ENCODE measurements around the gene TMTC2.

TMTC2 gene

GRCh38 chr12:82919388-82920054 is 232.8 kb downstream of the TMTC2 start:
- no peak overlapping the region for H3K9ac ChIP-seq
- TF ChIP-seq, protein P1, sequence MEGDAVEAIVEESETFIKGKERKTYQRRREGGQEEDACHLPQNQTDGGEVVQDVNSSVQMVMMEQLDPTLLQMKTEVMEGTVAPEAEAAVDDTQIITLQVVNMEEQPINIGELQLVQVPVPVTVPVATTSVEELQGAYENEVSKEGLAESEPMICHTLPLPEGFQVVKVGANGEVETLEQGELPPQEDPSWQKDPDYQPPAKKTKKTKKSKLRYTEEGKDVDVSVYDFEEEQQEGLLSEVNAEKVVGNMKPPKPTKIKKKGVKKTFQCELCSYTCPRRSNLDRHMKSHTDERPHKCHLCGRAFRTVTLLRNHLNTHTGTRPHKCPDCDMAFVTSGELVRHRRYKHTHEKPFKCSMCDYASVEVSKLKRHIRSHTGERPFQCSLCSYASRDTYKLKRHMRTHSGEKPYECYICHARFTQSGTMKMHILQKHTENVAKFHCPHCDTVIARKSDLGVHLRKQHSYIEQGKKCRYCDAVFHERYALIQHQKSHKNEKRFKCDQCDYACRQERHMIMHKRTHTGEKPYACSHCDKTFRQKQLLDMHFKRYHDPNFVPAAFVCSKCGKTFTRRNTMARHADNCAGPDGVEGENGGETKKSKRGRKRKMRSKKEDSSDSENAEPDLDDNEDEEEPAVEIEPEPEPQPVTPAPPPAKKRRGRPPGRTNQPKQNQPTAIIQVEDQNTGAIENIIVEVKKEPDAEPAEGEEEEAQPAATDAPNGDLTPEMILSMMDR (conservative IDR thresholded peaks at IDR 0.05; ENCODE audit: low read depth, low read length) = no peak
- H3K4me1 ChIP-seq (ENCODE audit: low read depth, poor library complexity, severe bottlenecking) = no peaks in the 10 kb centered on the region
- no peak overlapping the region for H3K4me2 ChIP-seq
- H4K20me1 ChIP-seq (ENCODE audit: insufficient read depth) = no peaks in the 10 kb centered on the region
- H3K27ac ChIP-seq = no peak overlapping the region
- no peaks in the 10 kb centered on the region for H3K27me3 ChIP-seq (ENCODE audit: insufficient read depth, low read depth)
- H2AFZ ChIP-seq (ENCODE audit: low read depth) = no peak overlapping the region
- H3K79me2 ChIP-seq (ENCODE audit: insufficient read depth, low read depth) = no peaks in the 10 kb centered on the region
- H3K36me3 ChIP-seq (ENCODE audit: insufficient read depth) = no peaks in the 10 kb centered on the region
- H3K4me3 ChIP-seq (IDR thresholded peaks at IDR 0.05; ENCODE audit: insufficient read depth, low read depth, low read length) = no peak overlapping the region

GRCh38 chr12:82923935-82924334 is 237.2 kb downstream of the TMTC2 start:
- no peak overlapping the region for H2AFZ ChIP-seq (ENCODE audit: low read depth)
- no peaks in the 10 kb centered on the region for H3K27me3 ChIP-seq (ENCODE audit: insufficient read depth, low read depth)
- no peak overlapping the region for H3K9ac ChIP-seq
- no peaks in the 10 kb centered on the region for H3K36me3 ChIP-seq (ENCODE audit: insufficient read depth)
- H3K79me2 ChIP-seq (ENCODE audit: insufficient read depth, low read depth) = no peaks in the 10 kb centered on the region
- TF ChIP-seq, protein P1 (conservative IDR thresholded peaks at IDR 0.05; ENCODE audit: low read depth, low read length) = no peak
- H3K4me1 ChIP-seq (ENCODE audit: low read depth, poor library complexity, severe bottlenecking) = no peaks in the 10 kb centered on the region
- H4K20me1 ChIP-seq (ENCODE audit: insufficient read depth) = no peaks in the 10 kb centered on the region
- no peak overlapping the region for H3K27ac ChIP-seq
- H3K4me3 ChIP-seq (IDR thresholded peaks at IDR 0.05; ENCODE audit: insufficient read depth, low read depth, low read length) = no peak overlapping the region
- no peak overlapping the region for H3K4me2 ChIP-seq

GRCh38 chr12:82926630-82927029 is 239.9 kb downstream of the TMTC2 start:
- Histone ChIP-seq H2AFZ (ENCODE audit: low read depth) (no peak overlapping the region), H3K4me3 (IDR thresholded peaks at IDR 0.05; ENCODE audit: insufficient read depth, low read depth, low read length) (no peak overlapping the region), H3K4me1 (ENCODE audit: low read depth, poor library complexity, severe bottlenecking) (no peaks in the 10 kb centered on the region), H3K79me2 (ENCODE audit: insufficient read depth, low read depth) (no peaks in the 10 kb centered on the region), H3K27me3 (ENCODE audit: insufficient read depth, low read depth) (no peaks in the 10 kb centered on the region), H3K27ac (no peak overlapping the region), H3K4me2 (no peak overlapping the region), H3K9ac (no peak overlapping the region), H3K36me3 (ENCODE audit: insufficient read depth) (no peaks in the 10 kb centered on the region), H4K20me1 (ENCODE audit: insufficient read depth) (no peaks in the 10 kb centered on the region)
- TF ChIP-seq, protein P1 (conservative IDR thresholded peaks at IDR 0.05; ENCODE audit: low read depth, low read length) = no peak

GRCh38 chr12:82930301-82930700 is 243.6 kb downstream of the TMTC2 start:
- Histone ChIP-seq H3K9ac (no peak overlapping the region), H3K4me2 (no peak overlapping the region), H2AFZ (ENCODE audit: low read depth) (no peak overlapping the region), H3K79me2 (ENCODE audit: insufficient read depth, low read depth) (no peaks in the 10 kb centered on the region), H3K4me3 (IDR thresholded peaks at IDR 0.05; ENCODE audit: insufficient read depth, low read depth, low read length) (no peak overlapping the region), H4K20me1 (ENCODE audit: insufficient read depth) (no peaks in the 10 kb centered on the region), H3K36me3 (ENCODE audit: insufficient read depth) (no peaks in the 10 kb centered on the region), H3K27ac (no peak overlapping the region), H3K27me3 (ENCODE audit: insufficient read depth, low read depth) (no peaks in the 10 kb centered on the region), H3K4me1 (ENCODE audit: low read depth, poor library complexity, severe bottlenecking) (no peaks in the 10 kb centered on the region)
- TF ChIP-seq, protein P1 (conservative IDR thresholded peaks at IDR 0.05; ENCODE audit: low read depth, low read length) = no peak

All from KMS-11 (cell line).